Esophagus muscularis mucosa (tissue), 4 donors: ENCODE measurements around the gene TRIP11. TPM values are rescaled to one million over a fixed set of nuclear protein-coding genes. Genes with fewer than 3 reads are reported as not detected.
"Not testable (repeated sequence)": the region's sequence is repeated elsewhere in the genome, so short reads cannot be mapped to it uniquely, and the experiment has no call there.

ENCODE experiments used
- DNase-seq: peaks from one replicate; pipeline ENCODE4 v3.0.0-alpha.2; 2017; ENCODE audit errors: extremely low spot score
- H3K27ac ChIP-seq, 4 donors: fragments of 200-600 bp; sonication (generic); replicated peaks in 1 of 4; 1 replicate in 3 of 4; 2 replicates in 1 of 4; pipeline ENCODE4 v1.5.1; 2016 to 2019; ENCODE audit warnings: mild to moderate bottlenecking in 1 of 4
- H3K27me3 ChIP-seq, 4 donors: fragments of 200-600 bp; sonication (generic); one replicate each; pipeline versions ENCODE4 v1.5.1 to v1.6.0; 2016 to 2019
- H3K36me3 ChIP-seq, 4 donors: fragments of 200-600 bp; sonication (generic); one replicate each; pipeline ENCODE4 v1.5.1; 2016 to 2019
- H3K4me1 ChIP-seq, 4 donors: fragments of 200-600 bp; sonication (generic); one replicate each; pipeline ENCODE4 v1.5.1; 2016 to 2019
- H3K4me3 ChIP-seq, 4 donors: fragments of 200-600 bp; sonication (generic); 1 replicate in 2 of 4; 2 replicates in 2 of 4; pipeline ENCODE4 v1.5.1; 2016 to 2019; ENCODE audit warnings: mild to moderate bottlenecking in 4 of 4, moderate library complexity in 1 of 4
- H3K9me3 ChIP-seq, 4 donors: fragments of 200-600 bp; sonication (generic); 1 replicate in 3 of 4; 2 replicates in 1 of 4; pipeline ENCODE4 v1.5.1; 2016 to 2019
- EP300 ChIP-seq: sonication (generic); formaldehyde crosslinking; IDR thresholded peaks from one replicate; pipeline ENCODE4 v1.6.1; 2017; ENCODE audit warnings: antibody characterized with exemption
- POLR2A ChIP-seq: fragments of 450-650 bp; IDR thresholded peaks from one replicate; pipeline ENCODE4 v1.6.1; 2017; ENCODE audit warnings: antibody characterized with exemption, moderate library complexity, mild to moderate bottlenecking, low read depth
- POLR2AphosphoS5 ChIP-seq, 2 donors: sonication (generic); formaldehyde crosslinking; IDR thresholded peaks; one replicate each; pipeline ENCODE4 v1.6.1; 2017; ENCODE audit warnings: antibody characterized with exemption in 2 of 2
- WGBS: methylation state at CpG from one replicate; pipeline ENCODE4 v1.1.5; 2018; 5-methylcytosine and 5-hydroxymethylcytosine counted together
- intact Hi-C: fragments of 100-400 bp; cut with DNase I; formaldehyde crosslinking; loops from one replicate; pipeline ENCODE4 v1.15.1; 2023
- total RNA-seq, 4 donors: library from RNA; depleted of rRNA; stranded (reverse); fragments of >200 nt; gene quantifications; one replicate each; pipeline versions ENCODE4 v1.1.0 to v1.2.1, GENCODE V29; 2016
- TF ChIP-seq, protein P1 (sequence below), 3 experiments: fragments of 200-600 bp in 2 of 3; fragments of 450-650 bp in 1 of 3; sonication (generic) in 2 of 3; IDR thresholded peaks; one replicate each; pipeline ENCODE4 v1.5.1; 2017 to 2019; ENCODE audit warnings: antibody characterized with exemption in 3 of 3, mild to moderate bottlenecking in 2 of 3, moderate library complexity in 1 of 3

The TRIP11 gene
- total RNA-seq, 4 donors from 2014 or later: 24.0 to 36.2 (median 29.6) TPM

DNA sequence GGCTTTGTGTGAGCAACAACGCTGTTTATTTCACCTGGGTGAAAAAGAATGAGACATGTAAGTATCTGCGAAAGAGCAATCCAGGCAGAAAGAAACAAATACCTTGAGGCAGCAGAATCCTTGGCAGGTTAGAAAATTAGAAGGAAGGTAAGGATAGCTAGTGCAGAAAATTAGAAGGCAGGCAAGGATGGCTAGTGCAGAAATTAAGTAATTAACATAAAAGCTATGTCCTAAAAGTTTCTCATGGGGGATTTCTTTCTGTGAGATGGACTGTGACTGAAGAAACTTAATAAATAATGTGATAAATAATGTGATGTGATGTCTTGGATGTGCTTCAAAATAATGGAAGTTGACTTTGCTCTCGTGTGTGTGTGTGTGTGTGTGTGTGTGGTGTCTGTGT is 9.9 kb upstream of the TRIP11 start:
- no peak overlapping the region for H3K4me3 ChIP-seq
- WGBS: 84% methylated on average over 3 of the region's 3 CpGs
- H3K27ac ChIP-seq: no peak overlapping the region
- no peak for TF ChIP-seq EP300
- TF ChIP-seq, protein P1, sequence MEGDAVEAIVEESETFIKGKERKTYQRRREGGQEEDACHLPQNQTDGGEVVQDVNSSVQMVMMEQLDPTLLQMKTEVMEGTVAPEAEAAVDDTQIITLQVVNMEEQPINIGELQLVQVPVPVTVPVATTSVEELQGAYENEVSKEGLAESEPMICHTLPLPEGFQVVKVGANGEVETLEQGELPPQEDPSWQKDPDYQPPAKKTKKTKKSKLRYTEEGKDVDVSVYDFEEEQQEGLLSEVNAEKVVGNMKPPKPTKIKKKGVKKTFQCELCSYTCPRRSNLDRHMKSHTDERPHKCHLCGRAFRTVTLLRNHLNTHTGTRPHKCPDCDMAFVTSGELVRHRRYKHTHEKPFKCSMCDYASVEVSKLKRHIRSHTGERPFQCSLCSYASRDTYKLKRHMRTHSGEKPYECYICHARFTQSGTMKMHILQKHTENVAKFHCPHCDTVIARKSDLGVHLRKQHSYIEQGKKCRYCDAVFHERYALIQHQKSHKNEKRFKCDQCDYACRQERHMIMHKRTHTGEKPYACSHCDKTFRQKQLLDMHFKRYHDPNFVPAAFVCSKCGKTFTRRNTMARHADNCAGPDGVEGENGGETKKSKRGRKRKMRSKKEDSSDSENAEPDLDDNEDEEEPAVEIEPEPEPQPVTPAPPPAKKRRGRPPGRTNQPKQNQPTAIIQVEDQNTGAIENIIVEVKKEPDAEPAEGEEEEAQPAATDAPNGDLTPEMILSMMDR (IDR thresholded peaks at IDR 0.05): no peak
- TF ChIP-seq POLR2A: no peak
- no peak for TF ChIP-seq POLR2AphosphoS5 (IDR thresholded peaks at IDR 0.05)
- H3K36me3 ChIP-seq: peaks cover 8 to 42% (median 26%) of the 10 kb centered on the region in 4 donors
- H3K27me3 ChIP-seq: no peaks in the 10 kb centered on the region
- intact Hi-C loops: no loop called here
- peaks cover 0 to 6% (median 0%) of the 10 kb centered on the region in 4 donors for H3K9me3 ChIP-seq
- DNase-seq: no peak
- H3K4me1 ChIP-seq: no peaks in the 10 kb centered on the region

DNA sequence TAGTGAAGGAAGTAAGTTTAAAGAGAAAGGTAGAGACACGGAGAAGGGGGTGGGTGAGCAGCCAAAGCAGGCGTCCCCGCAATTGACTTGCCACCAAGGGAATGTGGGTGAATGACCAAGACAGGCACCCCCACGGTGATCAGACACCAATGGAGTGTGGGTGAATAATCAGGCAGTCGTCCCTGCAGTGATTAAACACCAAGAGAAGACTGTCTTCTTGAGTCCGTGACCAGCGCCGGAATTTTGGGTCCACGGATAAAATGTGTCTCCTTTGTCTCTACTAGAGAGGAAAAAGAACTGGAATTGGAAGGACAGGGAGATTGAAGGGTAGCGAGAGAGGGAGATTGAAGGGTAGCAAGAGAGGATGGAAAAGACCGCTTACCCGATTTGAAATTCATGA is 9.4 kb upstream of the TRIP11 start:
- H3K36me3 ChIP-seq: peaks cover 8 to 48% (median 29%) of the 10 kb centered on the region in 4 donors
- H3K4me3 ChIP-seq, DNase-seq, H3K27ac ChIP-seq, H3K4me1 ChIP-seq, H3K27me3 ChIP-seq, intact Hi-C loops, H3K9me3 ChIP-seq: not testable (repeated sequence)
- WGBS: 97% methylated on average over 12 of the region's 12 CpGs

DNA sequence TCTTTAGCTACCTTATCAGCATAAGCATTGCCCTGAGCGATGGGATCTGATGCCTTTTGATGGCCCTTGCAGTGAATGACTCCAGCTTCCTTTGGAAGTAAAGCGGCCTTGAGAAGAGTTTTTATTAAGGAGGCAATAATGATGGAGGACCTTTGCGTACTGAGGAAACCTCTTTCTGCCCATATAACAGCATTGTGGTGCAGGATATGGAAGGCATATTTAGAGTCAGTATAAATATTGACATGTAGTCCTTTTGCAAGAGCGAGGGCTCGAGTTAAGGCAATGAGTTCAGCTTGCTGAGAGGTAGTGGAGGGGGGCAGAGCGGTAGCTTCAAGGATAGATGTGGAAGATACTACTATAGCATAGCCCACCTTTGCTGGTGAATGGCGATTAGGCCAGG is 6.0 kb upstream of the TRIP11 start:
- H3K27me3 ChIP-seq, intact Hi-C loops, H3K27ac ChIP-seq, H3K4me1 ChIP-seq, H3K9me3 ChIP-seq, DNase-seq, H3K4me3 ChIP-seq: not testable (repeated sequence)
- peaks cover 8 to 61% (median 35%) of the 10 kb centered on the region in 4 donors for H3K36me3 ChIP-seq
- WGBS: 96% methylated on average over 7 of the region's 7 CpGs

DNA sequence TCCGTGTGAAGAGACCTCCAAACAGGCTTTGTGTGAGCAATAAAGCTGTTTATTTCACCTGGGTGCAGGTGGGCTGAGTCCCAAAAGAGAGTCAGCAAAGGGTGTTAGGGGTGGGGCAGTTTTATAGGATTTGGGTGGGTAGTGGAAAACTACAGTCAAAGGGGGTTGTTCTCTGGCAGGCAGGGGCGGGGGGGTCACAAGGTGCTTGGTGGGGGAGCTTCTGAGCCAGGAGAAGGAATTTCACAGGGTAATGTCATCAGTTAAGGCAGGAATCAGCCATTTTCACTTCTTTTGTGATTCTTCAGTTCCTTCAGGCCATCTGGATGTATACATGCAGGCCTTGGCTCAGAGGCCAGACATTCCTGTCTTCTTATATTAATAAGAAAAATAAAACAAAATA is 1.9 kb upstream of the TRIP11 start:
- H3K4me1 ChIP-seq: peaks cover 21 to 37% (median 33%) of the 10 kb centered on the region in 4 donors
- not testable (repeated sequence) for H3K4me3 ChIP-seq, H3K9me3 ChIP-seq, DNase-seq, H3K27ac ChIP-seq, H3K27me3 ChIP-seq
- peaks cover 0 to 44% (median 15%) of the 10 kb centered on the region in 4 donors for H3K36me3 ChIP-seq
- 88% methylated on average over 2 of the region's 2 CpGs for WGBS
- intact Hi-C loops: loop anchor here (5.0 kb wide), 1 partner anchor 66 kb away; the partner anchor contains the start of gene ATXN3

DNA sequence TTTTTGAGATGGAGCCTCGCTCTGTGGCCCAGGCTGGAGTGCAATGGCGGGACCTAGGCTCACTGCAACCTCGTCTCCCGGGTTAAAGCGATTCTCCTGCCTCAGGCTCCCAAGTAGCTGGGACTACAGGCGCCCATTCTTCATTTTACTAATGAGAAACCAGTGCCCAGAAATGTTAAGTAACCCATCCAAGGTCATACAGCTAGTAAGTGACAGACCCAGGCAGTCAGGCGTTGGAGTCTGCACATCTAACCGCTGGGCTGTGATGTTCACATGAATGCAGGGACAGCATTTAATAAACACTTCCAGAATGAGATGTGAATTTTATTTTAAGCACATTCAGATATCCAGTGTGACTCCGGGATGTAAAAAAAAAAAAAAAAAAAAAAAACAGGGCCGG is 1.3 kb upstream of the TRIP11 start:
- Histone ChIP-seq H3K4me1 (peaks cover 21 to 43% (median 38%) of the 10 kb centered on the region in 4 donors), H3K36me3 (peaks cover 0 to 39% (median 12%) of the 10 kb centered on the region in 4 donors), H3K27me3 (no peaks in the 10 kb centered on the region), H3K27ac (peak overlapping the region in 3 of 4 donors; percentile 96 to 98 (median 97)), H3K9me3 (peaks cover 0 to 5% (median 0%) of the 10 kb centered on the region in 4 donors), H3K4me3 (peak overlapping the region in 3 of 4 donors; percentile 77 to 92 (median 90))
- intact Hi-C loops: loop anchor here (5.0 kb wide), 1 partner anchor 66 kb away; the partner anchor contains the start of gene ATXN3
- WGBS: 89% methylated on average over 10 of the region's 10 CpGs
- no peak for DNase-seq
- TF ChIP-seq POLR2A (no peak), EP300 (no peak), POLR2AphosphoS5 (IDR thresholded peaks at IDR 0.05) (no peak)
- TF ChIP-seq, protein P1 (IDR thresholded peaks at IDR 0.05): no peak

DNA sequence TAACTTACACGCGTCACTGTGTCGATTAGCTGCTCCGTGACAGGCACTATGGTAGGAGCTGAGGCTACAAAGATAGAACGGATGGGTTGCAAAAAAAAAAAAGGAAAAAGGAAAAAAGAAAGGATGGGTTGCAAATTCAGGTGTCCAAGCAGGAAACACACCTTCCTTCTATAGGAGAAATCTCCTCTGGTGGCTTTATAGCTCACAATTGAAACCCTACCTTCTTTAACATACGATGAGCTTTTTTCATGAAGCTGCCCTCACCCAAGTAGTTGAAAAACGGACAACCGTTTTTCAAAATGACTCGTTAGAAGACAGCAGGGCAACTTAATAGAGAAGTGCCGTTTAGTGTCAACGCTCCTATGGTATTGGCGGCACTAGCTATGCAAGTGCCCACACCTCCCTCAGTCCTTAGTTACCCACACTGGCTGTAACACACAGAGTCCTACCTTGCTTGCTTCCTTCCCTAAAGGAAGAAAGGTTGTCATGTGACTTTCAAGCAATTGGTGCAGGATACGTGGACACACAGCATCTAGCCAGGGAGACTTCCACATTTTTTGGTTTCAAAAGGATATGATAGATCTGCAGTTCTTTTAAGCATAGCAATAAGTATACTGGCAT is 682 bp upstream of the TRIP11 start:
- peak; percentile 60 for DNase-seq
- TF ChIP-seq EP300: no peak
- TF ChIP-seq POLR2A: no peak
- TF ChIP-seq POLR2AphosphoS5 (IDR thresholded peaks at IDR 0.05): no peak
- TF ChIP-seq, protein P1 (IDR thresholded peaks at IDR 0.05): no peak
- 4% methylated on average over 13 of the region's 13 CpGs for WGBS

More for the DNA sequence above, 682 bp upstream of the TRIP11 start:
- peaks cover 21 to 49% (median 45%) of the 10 kb centered on the region in 4 donors for H3K4me1 ChIP-seq
- peak overlapping the region; percentile 94 to 98 (median 96) for H3K27ac ChIP-seq
- peak overlapping the region; percentile 77 to 92 (median 88) for H3K4me3 ChIP-seq
- H3K9me3 ChIP-seq: no peaks in the 10 kb centered on the region
- peaks cover 0 to 33% (median 9%) of the 10 kb centered on the region in 4 donors for H3K36me3 ChIP-seq
- intact Hi-C loops: loop anchor here (5.0 kb wide), 1 partner anchor 67 kb away; the partner anchor contains the start of gene ATXN3
- no peaks in the 10 kb centered on the region for H3K27me3 ChIP-seq
